GM18861 (cell line): ENCODE measurements around the gene ARHGAP15.

Experiments
- ATAC-seq: cut with Tn5 transposase; IDR thresholded peaks from one replicate; pipeline ENCODE4 v1.9.1; 2021; ENCODE audit not compliant: unreplicated experiment

Gene ARHGAP15

DNA sequence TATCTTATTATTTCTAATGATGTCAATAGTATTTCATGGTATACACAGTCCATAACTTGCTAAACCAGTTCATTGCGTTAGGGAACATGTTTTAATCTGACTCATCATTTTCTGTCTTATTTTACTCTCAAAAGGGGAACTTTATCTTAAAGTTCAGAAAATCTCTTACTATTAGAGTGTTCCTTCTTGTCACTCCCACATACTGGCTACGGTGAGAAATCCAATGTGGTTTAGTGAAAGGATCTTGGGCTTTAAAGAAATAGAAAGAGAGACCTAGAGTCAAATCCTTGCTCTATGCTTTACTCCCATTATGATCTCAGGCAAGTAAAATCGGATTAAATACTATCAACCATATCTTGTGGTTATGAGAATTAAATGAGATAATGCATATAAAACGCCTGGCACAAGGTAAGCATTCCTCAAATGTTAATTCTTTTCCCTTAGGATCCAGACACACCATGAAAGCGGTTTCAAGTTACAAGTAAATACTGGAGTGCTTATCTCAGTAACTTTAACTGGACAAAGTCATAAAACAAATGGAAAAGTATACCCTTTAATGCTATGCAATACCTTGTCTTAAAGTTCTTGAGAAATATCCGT, 576.0 kb downstream of the ARHGAP15 start:
- ATAC-seq: no peak

GRCh38 chr2:143706354-143706753, 577.1 kb downstream of the ARHGAP15 start:
- no peak for ATAC-seq

DNA sequence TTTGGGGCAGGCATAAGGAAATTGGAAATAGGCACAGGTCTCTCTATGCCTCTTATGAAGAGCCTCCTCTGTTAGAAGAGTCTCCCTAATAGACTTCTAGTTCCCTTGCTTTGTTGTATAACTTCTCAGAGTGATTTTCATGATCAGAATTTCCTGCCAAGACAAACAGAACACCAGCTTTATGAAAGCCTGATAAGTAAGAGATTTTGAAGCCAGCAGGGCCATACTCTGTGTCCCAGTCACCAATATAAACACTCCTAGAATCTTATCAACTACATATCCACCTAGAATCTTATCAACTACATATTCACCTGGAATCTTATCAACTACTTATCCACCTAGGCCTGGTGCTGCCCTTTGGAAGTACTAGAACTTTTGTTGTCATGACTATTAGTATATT, 579.5 kb downstream of the ARHGAP15 start:
- ATAC-seq: no peak

DNA sequence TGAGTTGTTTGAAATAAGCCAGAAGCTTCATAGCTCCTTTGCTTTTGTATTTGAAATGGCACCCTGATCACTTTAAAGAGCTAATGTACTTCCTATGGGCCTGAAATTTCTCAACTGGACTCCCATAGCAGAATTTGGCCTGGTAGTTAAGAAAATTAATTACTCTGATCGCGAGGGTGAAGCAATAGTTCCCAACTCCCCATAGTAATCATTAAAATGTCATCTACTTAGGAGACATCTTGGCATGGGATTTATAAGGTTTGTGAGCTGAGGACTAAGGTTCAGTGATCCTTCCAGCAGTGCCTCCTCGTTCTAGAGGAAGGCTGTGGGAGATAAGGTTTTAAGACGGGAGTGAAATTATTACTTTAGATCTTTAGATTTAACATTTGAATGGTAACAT, 581.0 kb downstream of the ARHGAP15 start:
- ATAC-seq: no peak

DNA sequence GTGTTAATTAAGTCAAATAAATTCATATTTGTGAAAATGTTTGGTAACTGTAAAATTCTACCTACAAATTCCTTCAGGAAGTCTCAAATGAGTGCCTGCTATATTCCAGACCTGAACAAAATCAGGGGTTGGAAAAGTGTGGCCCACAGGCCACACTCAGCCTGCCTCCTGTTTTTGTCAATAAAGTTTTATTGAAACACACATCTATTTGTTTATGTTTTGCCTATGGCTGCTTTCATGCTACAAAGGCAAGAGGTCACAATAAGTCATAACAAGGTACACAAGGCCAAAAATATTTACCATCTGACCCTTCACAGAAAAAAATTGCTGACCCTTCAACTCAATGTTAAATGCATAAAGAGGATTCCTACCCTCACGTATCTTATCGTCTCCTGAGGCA, 581.7 kb downstream of the ARHGAP15 start:
- no peak for ATAC-seq

DNA sequence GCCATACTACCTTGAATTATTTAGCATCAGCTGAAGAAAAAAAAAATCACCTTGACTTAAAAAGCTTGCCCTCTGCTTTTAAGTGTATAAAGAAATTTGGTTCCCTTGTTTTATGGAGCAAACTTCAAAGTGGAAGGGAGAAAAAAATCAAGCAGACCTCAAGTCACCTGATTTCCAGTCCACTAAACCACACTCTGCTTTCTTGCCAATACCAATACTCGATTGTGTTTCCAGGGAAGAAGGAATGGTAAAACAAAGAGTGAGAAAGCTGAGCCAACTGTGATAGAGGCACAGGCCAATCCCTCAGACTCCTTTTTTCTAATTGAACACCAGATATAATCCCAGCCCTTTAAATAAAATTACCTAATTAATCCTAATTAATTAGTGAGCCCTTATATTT, 587.3 kb downstream of the ARHGAP15 start:
- ATAC-seq: no peak

DNA sequence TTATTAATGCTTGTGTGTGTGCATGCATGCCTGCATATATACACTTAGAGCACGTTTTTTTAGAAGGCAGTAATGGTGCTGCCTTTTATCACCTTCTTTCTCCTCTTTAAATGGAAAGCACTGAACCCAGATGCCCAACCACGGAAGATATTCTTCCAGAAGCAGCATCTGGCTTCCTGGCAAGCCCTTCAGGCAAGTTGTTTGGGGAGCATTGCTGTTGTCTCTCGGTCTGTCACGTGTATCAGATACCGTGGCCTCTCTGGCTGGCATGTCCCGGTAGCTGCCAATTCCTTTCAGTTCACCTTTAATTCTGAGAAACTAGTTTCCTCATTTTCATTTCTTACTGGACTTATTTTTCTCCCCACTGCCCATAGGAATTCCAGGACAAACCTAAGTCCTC, 587.8 kb downstream of the ARHGAP15 start:
- ATAC-seq: no peak

DNA sequence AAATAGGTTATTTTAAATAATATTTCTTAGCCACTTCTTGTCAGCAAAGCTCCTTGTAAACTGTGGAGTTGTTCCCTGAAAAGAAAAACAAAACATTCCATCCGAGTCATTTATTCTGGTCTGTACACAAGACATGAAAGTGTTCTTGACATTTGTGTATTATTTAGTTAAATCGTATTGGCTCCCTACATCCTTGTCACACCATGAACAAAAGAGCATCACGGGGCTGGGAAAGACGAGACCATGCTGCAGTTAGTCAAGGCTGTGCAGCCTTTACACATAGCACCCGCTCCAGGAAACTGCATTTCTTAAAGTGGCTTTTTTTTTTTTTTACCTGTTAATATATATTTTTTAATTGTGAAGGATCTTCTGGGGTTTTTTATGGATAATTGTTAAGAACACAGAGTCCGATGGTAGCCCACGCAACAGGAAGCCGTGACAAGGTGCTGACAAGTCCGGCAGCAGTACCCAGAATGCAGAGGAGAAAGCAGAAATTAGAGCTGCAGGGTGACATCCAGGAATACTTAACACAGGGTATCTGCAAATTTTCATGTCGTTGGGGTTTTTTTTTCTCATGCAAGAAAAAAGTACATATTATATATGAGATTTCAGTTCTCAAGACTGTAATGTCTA, 588.4 kb downstream of the ARHGAP15 start:
- ATAC-seq: no peak

DNA sequence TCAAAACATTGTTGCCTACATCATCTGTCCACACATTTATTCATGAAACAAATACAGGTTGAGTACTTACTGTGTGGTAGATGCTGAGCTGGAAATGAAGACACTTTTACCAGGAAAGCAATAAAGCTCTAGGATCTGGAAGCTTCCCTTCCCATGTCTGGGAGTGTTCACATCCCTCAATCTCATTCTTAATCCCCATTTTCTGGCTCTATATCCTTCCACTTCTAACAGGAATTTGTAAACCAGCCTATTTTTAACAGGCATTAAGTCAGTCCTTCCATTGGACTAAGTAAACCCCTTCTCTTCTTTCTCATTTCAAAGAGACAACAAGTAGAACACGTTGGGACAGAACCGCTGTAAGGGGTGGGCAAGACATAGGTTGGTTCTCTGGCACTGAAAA, 589.5 kb downstream of the ARHGAP15 start:
- no peak for ATAC-seq

- no peak for ATAC-seq
Measured at GRCh38 chr2:143719406-143719805, 590.2 kb downstream of the ARHGAP15 start.

DNA sequence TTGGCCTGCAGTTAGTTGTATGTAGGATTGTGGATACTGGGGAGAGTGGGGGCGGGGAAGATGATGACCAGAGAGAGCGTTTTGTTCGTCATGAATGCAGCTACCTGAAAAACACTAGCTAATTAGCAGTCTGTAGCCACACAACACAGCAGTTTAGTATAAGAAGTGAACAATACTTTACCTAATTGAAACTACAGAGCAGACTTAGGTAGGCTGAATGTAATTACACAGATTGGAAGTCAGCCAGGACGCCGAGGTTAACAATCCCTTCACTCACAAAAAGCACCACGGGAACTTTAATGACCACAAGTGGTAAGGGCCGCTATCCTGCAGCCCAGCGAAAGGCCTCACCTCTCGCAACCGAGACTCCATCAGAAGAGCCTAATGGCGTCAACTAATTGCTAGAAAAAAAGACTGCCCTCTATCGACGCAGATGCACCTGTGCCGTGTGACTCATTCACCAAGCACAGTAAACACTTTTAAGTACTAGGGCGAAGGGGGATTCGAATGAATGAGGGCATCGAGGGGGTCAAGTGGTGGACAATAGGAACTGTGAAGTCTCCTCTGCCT, 591.0 kb downstream of the ARHGAP15 start:
- no peak for ATAC-seq

GRCh38 chr2:143725400-143725799, 596.2 kb downstream of the ARHGAP15 start:
- ATAC-seq: no peak

DNA sequence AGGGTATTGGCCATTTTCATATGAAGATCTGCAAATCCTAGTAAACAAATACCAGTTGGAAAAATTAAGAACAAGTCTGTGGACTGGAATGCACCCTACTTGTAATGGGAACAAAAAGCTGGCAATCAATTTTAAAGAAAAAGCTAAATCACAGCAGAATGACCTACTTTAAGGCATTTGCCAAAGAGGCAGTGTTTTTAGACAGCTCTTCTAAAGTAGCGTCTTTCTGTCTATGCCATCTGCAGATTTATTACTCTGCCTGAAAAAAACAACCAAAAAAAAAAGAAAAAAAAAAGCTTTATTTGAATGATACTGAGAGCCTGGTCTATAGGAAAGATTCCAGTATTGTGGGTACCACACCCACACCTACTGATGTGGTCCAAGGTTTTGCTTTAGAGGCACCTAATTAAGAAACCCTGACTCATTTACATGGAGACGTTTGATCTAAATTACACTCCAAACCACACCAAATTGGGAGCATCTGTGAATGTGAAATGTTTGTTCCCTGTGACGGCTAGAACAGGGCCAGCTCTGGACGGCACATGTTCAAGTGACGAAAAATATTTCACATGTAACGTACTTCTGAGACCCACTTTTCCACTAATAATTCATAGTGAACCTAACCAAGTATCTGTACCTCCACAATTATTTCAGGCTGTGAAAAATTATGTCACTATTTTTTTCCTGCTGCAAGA, 597.1 kb downstream of the ARHGAP15 start:
- no peak for ATAC-seq

DNA sequence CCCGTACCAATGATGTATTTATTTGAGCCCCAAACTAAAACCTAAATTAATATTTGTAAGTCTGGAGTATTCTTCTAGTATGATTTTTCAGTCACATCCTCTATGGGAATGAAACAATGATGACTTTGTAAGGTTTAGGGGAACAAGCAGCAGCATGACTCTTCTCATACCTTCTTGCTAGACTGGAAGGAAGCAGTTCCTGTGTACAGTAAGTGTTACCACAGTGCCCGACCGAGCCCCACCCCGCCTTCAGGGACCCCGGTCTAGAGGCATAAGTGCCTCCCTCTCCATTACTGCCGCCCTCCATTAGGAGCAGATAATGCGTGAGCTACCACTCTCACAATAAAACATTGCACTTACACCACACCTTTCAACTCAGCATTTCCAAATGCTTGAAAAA, 599.3 kb downstream of the ARHGAP15 start:
- ATAC-seq: no peak

DNA sequence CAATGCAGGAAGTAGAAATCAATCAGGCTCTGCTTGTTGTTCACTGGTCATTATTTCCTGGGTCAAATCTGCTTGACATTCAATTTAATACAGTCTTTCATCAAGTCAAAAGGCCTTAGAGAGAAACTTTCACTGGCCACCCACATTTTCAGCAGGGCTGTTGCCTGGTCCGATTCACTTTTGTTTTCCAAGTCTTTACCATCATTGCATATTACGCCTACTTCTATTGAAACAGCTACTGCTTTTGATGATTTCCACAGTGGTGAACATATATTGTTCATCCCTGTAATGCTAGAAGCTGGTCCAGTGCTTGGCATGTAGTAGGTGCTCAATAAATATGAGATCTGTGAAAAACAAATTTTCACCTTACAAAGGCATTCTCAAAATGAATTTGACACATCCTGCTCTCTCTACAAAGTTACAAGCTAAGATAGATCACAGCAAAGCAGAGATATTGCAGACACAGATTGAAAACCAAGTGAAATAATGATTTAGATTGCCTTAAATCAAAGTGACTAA, 600.1 kb downstream of the ARHGAP15 start:
- no peak for ATAC-seq

DNA sequence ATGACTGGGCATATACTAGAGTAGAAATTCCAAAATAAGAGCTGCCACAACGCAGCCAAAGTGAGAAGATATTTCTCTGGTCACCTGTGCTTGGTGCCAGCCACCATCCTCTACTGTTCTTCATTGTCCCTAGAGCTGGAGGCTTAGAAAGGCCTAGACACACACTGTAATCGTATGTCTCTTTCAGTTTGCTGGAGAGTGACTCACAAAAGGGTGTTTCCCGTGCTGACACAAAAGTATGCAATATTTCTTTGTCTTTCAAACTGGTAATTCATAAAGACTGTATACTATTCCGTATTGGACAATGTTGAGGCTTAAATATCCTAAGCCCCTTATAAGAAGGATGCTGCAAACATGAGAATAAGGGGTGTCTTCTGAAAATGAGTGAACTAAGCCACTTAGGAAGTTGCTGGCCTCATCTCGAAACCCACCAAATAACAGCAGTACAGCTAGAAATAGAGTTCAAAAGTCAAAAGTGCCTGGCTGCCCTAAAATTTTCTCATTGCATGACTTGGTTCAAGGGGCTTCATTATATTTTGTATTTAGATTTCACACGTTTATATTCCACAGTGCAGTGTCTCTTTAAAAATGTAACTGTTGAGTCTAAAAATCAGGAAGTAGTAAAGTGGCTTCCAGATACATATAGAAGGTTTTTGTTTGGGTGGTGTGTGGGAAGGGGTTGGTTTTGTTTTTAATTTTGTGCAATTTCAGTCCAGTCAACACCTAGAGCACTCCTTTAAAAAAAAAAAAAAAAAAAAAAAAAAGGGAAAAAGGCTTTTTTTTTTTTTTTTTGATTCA, 601.1 kb downstream of the ARHGAP15 start:
- peak; percentile 87 for ATAC-seq

- peak; percentile 46 for ATAC-seq
Measured at GRCh38 chr2:143730953-143731260, 601.7 kb downstream of the ARHGAP15 start.

DNA sequence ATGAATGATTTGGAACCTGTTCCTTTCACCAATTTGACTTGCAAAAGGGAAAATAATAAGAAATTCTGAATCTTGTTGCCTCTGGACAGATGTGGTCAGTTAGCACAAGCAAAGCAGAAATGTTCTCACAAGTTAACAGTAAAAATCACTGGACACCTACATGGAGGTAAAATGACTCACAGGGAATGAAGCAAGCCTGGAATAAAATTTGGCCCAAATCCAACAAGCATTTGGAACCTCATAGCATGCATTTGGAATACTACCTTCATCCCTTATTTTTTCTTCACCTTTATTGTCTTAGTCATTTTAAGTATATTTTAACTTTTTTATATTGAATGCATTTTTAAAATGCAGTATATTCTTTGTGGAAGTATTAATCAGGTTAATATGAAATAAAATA, 602.9 kb downstream of the ARHGAP15 start:
- ATAC-seq: no peak

DNA sequence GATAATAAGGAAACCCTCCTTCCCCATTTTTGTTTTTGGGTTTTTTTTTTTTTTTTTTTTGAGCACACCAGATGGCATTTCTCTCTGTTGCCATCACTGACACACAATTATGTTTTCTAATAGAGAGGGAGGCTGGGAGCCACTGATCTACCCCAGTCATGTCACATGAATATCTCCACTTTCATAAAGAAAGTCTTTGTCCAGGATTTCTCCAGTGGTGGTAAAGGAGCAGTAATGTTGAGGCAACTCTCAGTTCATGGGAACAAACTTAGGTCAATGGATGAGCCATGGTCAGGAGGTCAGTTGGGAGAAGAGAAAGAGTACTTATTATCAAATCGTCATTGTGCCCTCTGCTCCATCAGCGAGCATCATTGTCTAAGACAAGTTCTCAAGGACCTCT, 603.7 kb downstream of the ARHGAP15 start:
- no peak for ATAC-seq

- ATAC-seq: no peak
Measured at GRCh38 chr2:143734507-143734906, 605.3 kb downstream of the ARHGAP15 start.

DNA sequence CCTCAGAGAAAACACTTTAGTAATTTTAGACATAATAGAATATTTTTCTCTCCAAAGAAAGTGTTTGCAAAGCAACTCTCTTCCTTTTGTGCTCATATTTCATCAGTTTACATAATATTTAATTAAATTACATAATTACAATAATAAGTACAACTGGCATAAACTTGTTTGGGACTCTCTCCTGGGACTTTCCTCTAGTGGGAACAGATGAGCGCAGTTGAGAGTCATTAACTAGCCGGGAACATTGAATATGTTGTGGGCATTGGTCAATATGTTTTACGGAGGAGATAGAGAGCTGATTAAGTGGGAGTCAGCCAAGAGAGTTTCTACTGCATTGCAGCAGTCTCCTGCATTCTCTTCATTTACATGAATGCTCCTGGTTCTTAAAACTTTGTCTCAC, 607.7 kb downstream of the ARHGAP15 start:
- ATAC-seq: no peak
